Right hindlimb (tissue), 1 donor: ENCODE results near the gene AKAP3.

Experiments used
- DNase-seq: peaks from one replicate; pipeline ENCODE4 v3.0.0-alpha.2; 2018

The AKAP3 gene

GRCh38 chr12:4591180-4591687 lies 57.6 kb downstream of the AKAP3 start:
- no peak for DNase-seq

- DNase-seq: no peak
Measured at GRCh38 chr12:4589941-4590340, 58.9 kb downstream of the AKAP3 start.

GRCh38 chr12:4588916-4589315 lies 59.9 kb downstream of the AKAP3 start:
- no peak for DNase-seq

DNA sequence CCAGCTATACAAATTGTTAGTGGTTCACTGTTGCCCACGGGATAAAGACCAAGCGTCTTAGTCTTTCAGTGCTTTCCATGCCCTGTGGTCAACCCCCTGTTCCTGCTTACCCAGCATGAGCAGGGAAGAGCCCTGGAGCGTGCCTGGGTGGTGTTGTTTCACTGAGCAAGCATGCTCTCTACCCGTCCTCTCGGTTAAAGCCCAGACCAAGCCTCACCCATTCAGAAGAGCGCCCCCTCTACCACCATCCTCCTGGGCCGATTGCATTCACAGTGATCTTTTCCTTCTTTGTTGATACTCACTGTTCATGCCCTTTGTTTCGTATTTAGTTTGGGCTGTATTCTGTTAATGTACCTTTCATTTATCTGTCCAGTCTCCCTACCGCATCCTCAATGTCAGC lies 61.7 kb downstream of the AKAP3 start:
- no peak for DNase-seq

- DNase-seq: no peak
Measured at GRCh38 chr12:4586500-4586899, 62.4 kb downstream of the AKAP3 start.

- DNase-seq: no peak
Measured at GRCh38 chr12:4584896-4585295, 64.0 kb downstream of the AKAP3 start.

DNA sequence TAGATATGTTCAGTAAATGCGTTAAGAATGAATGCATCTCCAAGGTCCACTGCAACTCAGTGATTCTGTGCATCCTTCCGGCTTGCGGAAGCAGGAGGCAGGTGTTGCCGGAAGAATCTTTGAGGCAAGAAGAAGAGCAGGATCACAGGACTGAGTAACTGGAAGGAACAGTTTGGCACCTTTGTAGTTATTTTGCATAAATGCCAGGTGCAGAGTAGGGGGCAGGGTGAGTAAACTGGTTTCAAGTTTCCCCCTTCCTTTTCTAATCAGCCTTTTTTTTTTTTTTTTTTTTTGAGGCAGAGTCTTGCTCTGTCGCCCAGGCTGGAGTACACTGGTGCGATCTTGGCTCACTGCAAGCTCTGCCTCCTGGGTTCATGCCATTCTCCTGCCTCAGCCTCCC lies 64.6 kb downstream of the AKAP3 start:
- no peak for DNase-seq

GRCh38 chr12:4580281-4580688 lies 68.6 kb downstream of the AKAP3 start:
- no peak for DNase-seq

GRCh38 chr12:4579305-4580102 lies 69.3 kb downstream of the AKAP3 start:
- DNase-seq: no peak

DNA sequence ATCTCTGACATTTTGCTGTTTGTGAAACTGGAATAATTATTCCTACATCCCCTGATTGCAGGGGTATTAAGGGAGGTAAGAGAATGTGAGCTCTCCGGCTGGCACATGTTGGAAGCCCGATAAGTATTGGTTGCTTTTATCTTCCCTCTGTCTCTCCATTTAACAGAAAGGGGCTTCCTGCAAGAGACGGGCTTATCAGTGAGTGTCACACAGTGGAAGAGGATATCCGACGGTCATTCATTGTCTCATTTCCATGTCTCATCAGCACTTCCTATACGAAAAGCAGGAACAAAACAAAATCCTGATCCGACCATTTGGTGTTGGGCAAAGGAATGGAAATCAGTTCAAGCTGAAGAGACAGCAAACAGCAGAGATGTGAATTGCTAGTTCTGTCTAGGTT lies 76.2 kb downstream of the AKAP3 start:
- no peak for DNase-seq

DNA sequence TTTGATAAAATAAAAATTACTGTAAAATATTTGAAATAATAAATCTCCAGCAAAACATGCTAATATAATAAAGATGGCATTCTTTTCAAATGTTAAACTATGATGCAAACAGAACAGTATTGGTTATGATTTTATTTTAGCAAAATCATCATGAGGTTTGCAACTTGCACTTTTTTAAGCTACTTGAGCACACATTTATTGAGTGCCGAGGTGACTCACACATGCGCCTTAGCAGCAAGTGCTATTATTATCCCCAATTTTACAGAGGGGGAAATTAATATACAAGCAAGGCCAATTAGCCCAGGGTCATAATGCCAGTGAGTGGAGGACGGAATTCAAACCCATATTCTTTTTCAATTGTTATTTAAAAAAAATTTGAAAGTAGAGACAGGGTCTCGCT lies 79.6 kb downstream of the AKAP3 start:
- DNase-seq: no peak

- DNase-seq: no peak
Measured at GRCh38 chr12:4567073-4567881, 81.6 kb downstream of the AKAP3 start.

GRCh38 chr12:4566474-4566873 lies 82.4 kb downstream of the AKAP3 start:
- DNase-seq: no peak
